ENCODE data around the gene WASF1. TPM values are rescaled to one million over a fixed set of nuclear protein-coding genes. Genes with fewer than 3 reads are reported as not detected.
A peak's percentile ranks its signal among the peaks of the same experiment; 100 is the strongest.

Gene WASF1
- 6.8 and 8.9 TPM in 2 replicates for total RNA-seq (2012; rRNA removed)

GRCh38 chr6:110179406-110180227 lies at the start of gene WASF1:
Gene WASF1, minus strand, starts transcription at chr6:110179670. Its CDS starts 52,069 bp downstream, at chr6:110127601.
- Histone ChIP-seq H3K4me2 (ENCODE audit: low read length) (peak within 1 kb of the TSS; percentile 91), H3K36me3 (ENCODE audit: insufficient read depth, low read length) (peaks cover 5% of the 10 kb centered on the region), H3K9ac (ENCODE audit: low read depth, low read length) (peak within 1 kb of the TSS; percentile 96), H3K27me3 (ENCODE audit: control insufficient read depth, insufficient read depth, low read length) (no peaks in the 10 kb centered on the region), H3K9me3 (replicated peaks; ENCODE audit: low read length) (no peaks in the 10 kb centered on the region), H3K4me1 (ENCODE audit: control insufficient read depth, insufficient read depth, low read length) (peaks cover 24% of the 10 kb centered on the region), H3K4me3 (ENCODE audit: low read length) (peak within 1 kb of the TSS; percentile 93)

GRCh38 chr6:110226261-110226660 lies 46.8 kb upstream of the WASF1 start:
- H3K4me1 ChIP-seq (ENCODE audit: control insufficient read depth, insufficient read depth, low read length): no peaks in the 10 kb centered on the region
- no peaks in the 10 kb centered on the region for H3K27me3 ChIP-seq (ENCODE audit: control insufficient read depth, insufficient read depth, low read length)
- no peaks in the 10 kb centered on the region for H3K9me3 ChIP-seq (replicated peaks; ENCODE audit: low read length)
- no peak overlapping the region for H3K9ac ChIP-seq (ENCODE audit: low read depth, low read length)
- no peak overlapping the region for H3K4me3 ChIP-seq (ENCODE audit: low read length)
- H3K36me3 ChIP-seq (ENCODE audit: insufficient read depth, low read length): peaks cover 37% of the 10 kb centered on the region
- no peak overlapping the region for H3K4me2 ChIP-seq (ENCODE audit: low read length)

GRCh38 chr6:110221738-110222137 lies 42.3 kb upstream of the WASF1 start:
- Histone ChIP-seq H3K36me3 (ENCODE audit: insufficient read depth, low read length) (peaks cover 50% of the 10 kb centered on the region), H3K27me3 (ENCODE audit: control insufficient read depth, insufficient read depth, low read length) (no peaks in the 10 kb centered on the region), H3K9me3 (replicated peaks; ENCODE audit: low read length) (no peaks in the 10 kb centered on the region), H3K4me2 (ENCODE audit: low read length) (no peak overlapping the region), H3K9ac (ENCODE audit: low read depth, low read length) (no peak overlapping the region), H3K4me1 (ENCODE audit: control insufficient read depth, insufficient read depth, low read length) (peaks cover 4% of the 10 kb centered on the region), H3K4me3 (ENCODE audit: low read length) (no peak overlapping the region)

GRCh38 chr6:110217266-110217665 lies 37.8 kb upstream of the WASF1 start:
- peaks cover 4% of the 10 kb centered on the region for H3K4me1 ChIP-seq (ENCODE audit: control insufficient read depth, insufficient read depth, low read length)
- H3K36me3 ChIP-seq (ENCODE audit: insufficient read depth, low read length): peaks cover 59% of the 10 kb centered on the region
- H3K9ac ChIP-seq (ENCODE audit: low read depth, low read length): no peak overlapping the region
- no peak overlapping the region for H3K4me2 ChIP-seq (ENCODE audit: low read length)
- H3K27me3 ChIP-seq (ENCODE audit: control insufficient read depth, insufficient read depth, low read length): no peaks in the 10 kb centered on the region
- no peaks in the 10 kb centered on the region for H3K9me3 ChIP-seq (replicated peaks; ENCODE audit: low read length)
- no peak overlapping the region for H3K4me3 ChIP-seq (ENCODE audit: low read length)

- Histone ChIP-seq H3K27me3 (ENCODE audit: control insufficient read depth, insufficient read depth, low read length) (no peaks in the 10 kb centered on the region), H3K36me3 (ENCODE audit: insufficient read depth, low read length) (peaks cover 63% of the 10 kb centered on the region), H3K9ac (ENCODE audit: low read depth, low read length) (no peak overlapping the region), H3K4me1 (ENCODE audit: control insufficient read depth, insufficient read depth, low read length) (peaks cover 4% of the 10 kb centered on the region), H3K4me3 (ENCODE audit: low read length) (no peak overlapping the region), H3K9me3 (replicated peaks; ENCODE audit: low read length) (no peaks in the 10 kb centered on the region), H3K4me2 (ENCODE audit: low read length) (no peak overlapping the region)
Measured at GRCh38 chr6:110216140-110216539, 36.7 kb upstream of the WASF1 start.

- H3K36me3 ChIP-seq (ENCODE audit: insufficient read depth, low read length): peaks cover 59% of the 10 kb centered on the region
- no peaks in the 10 kb centered on the region for H3K9me3 ChIP-seq (replicated peaks; ENCODE audit: low read length)
- peaks cover 4% of the 10 kb centered on the region for H3K4me1 ChIP-seq (ENCODE audit: control insufficient read depth, insufficient read depth, low read length)
- H3K4me3 ChIP-seq (ENCODE audit: low read length): no peak overlapping the region
- no peak overlapping the region for H3K4me2 ChIP-seq (ENCODE audit: low read length)
- H3K27me3 ChIP-seq (ENCODE audit: control insufficient read depth, insufficient read depth, low read length): no peaks in the 10 kb centered on the region
- H3K9ac ChIP-seq (ENCODE audit: low read depth, low read length): no peak overlapping the region
Measured at GRCh38 chr6:110214338-110214737, 34.9 kb upstream of the WASF1 start.

- H3K4me3 ChIP-seq (ENCODE audit: low read length): no peak overlapping the region
- no peak overlapping the region for H3K9ac ChIP-seq (ENCODE audit: low read depth, low read length)
- peaks cover 53% of the 10 kb centered on the region for H3K36me3 ChIP-seq (ENCODE audit: insufficient read depth, low read length)
- no peaks in the 10 kb centered on the region for H3K9me3 ChIP-seq (replicated peaks; ENCODE audit: low read length)
- H3K4me2 ChIP-seq (ENCODE audit: low read length): no peak overlapping the region
- no peaks in the 10 kb centered on the region for H3K27me3 ChIP-seq (ENCODE audit: control insufficient read depth, insufficient read depth, low read length)
- no peaks in the 10 kb centered on the region for H3K4me1 ChIP-seq (ENCODE audit: control insufficient read depth, insufficient read depth, low read length)
Measured at GRCh38 chr6:110211753-110212152, 32.3 kb upstream of the WASF1 start.

- H3K4me1 ChIP-seq (ENCODE audit: control insufficient read depth, insufficient read depth, low read length): no peaks in the 10 kb centered on the region
- no peak overlapping the region for H3K9ac ChIP-seq (ENCODE audit: low read depth, low read length)
- H3K36me3 ChIP-seq (ENCODE audit: insufficient read depth, low read length): peaks cover 37% of the 10 kb centered on the region
- no peak overlapping the region for H3K4me3 ChIP-seq (ENCODE audit: low read length)
- H3K4me2 ChIP-seq (ENCODE audit: low read length): no peak overlapping the region
- no peaks in the 10 kb centered on the region for H3K9me3 ChIP-seq (replicated peaks; ENCODE audit: low read length)
- H3K27me3 ChIP-seq (ENCODE audit: control insufficient read depth, insufficient read depth, low read length): no peaks in the 10 kb centered on the region
Measured at GRCh38 chr6:110207652-110208051, 28.2 kb upstream of the WASF1 start.

- Histone ChIP-seq H3K9me3 (replicated peaks; ENCODE audit: low read length) (no peaks in the 10 kb centered on the region), H3K4me3 (ENCODE audit: low read length) (no peak overlapping the region), H3K36me3 (ENCODE audit: insufficient read depth, low read length) (peaks cover 3% of the 10 kb centered on the region), H3K4me2 (ENCODE audit: low read length) (no peak overlapping the region), H3K4me1 (ENCODE audit: control insufficient read depth, insufficient read depth, low read length) (no peaks in the 10 kb centered on the region), H3K9ac (ENCODE audit: low read depth, low read length) (no peak overlapping the region), H3K27me3 (ENCODE audit: control insufficient read depth, insufficient read depth, low read length) (no peaks in the 10 kb centered on the region)
Measured at GRCh38 chr6:110201151-110201884, 21.8 kb upstream of the WASF1 start.

GRCh38 chr6:110198561-110198960 lies 19.1 kb upstream of the WASF1 start:
- no peaks in the 10 kb centered on the region for H3K27me3 ChIP-seq (ENCODE audit: control insufficient read depth, insufficient read depth, low read length)
- no peak overlapping the region for H3K9ac ChIP-seq (ENCODE audit: low read depth, low read length)
- no peak overlapping the region for H3K4me2 ChIP-seq (ENCODE audit: low read length)
- no peak overlapping the region for H3K4me3 ChIP-seq (ENCODE audit: low read length)
- H3K36me3 ChIP-seq (ENCODE audit: insufficient read depth, low read length): peaks cover 9% of the 10 kb centered on the region
- no peaks in the 10 kb centered on the region for H3K9me3 ChIP-seq (replicated peaks; ENCODE audit: low read length)
- H3K4me1 ChIP-seq (ENCODE audit: control insufficient read depth, insufficient read depth, low read length): no peaks in the 10 kb centered on the region

GRCh38 chr6:110196874-110197273 lies 17.4 kb upstream of the WASF1 start:
- Histone ChIP-seq H3K36me3 (ENCODE audit: insufficient read depth, low read length) (peaks cover 10% of the 10 kb centered on the region), H3K9me3 (replicated peaks; ENCODE audit: low read length) (no peaks in the 10 kb centered on the region), H3K9ac (ENCODE audit: low read depth, low read length) (no peak overlapping the region), H3K27me3 (ENCODE audit: control insufficient read depth, insufficient read depth, low read length) (no peaks in the 10 kb centered on the region), H3K4me1 (ENCODE audit: control insufficient read depth, insufficient read depth, low read length) (no peaks in the 10 kb centered on the region), H3K4me2 (ENCODE audit: low read length) (no peak overlapping the region), H3K4me3 (ENCODE audit: low read length) (no peak overlapping the region)
